ENCODE data around the gene SEC61B.
"Not testable (repeated sequence)": the region's sequence is repeated elsewhere in the genome, so short reads cannot be mapped to it uniquely, and the experiment has no call there.

The SEC61B gene

DNA sequence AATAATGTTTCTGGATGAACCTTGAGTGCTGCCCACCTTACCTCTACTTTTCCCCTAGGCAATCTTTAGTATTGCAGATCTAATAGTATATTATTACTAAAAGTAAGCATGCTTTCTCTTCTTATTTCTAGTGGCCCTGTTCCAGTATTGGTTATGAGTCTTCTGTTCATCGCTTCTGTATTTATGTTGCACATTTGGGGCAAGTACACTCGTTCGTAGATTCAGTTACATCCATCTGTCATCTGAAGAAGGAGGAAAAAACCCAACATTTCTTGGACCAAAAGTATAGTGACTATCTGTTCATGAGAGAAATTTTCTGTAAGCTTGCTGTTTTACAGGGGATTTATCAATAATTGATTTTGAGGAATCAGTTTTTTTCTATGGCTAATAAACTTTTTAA, 8.1 kb downstream of the SEC61B start:
- TF ChIP-seq CTCF (conservative IDR thresholded peaks at IDR 0.05): no peak
- TF ChIP-seq ZFX (IDR thresholded peaks at IDR 0.05): no peak
- no peak overlapping the region for H3K27ac ChIP-seq

DNA sequence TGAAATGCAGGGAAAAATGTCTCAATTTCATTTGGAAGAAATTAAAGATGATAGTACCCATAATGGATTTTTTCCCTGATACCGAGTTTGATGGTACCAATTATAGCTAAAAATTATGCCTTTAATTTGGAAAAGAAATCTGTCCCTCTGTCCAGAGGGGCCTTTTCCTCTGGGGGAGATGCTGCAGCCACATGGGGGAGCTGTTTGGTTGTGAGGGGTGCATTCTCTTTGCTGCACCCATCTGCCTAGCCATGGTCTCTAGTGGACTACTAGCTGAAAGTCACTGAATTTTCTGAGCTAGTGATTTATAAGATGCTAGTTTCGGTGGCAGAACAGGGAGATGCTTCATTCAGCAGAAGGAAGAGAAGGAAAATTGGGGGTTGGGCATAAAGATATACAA, 9.6 kb downstream of the SEC61B start:
- H3K27ac ChIP-seq: no peak overlapping the region
- TF ChIP-seq ZFX (IDR thresholded peaks at IDR 0.05) (no peak), CTCF (conservative IDR thresholded peaks at IDR 0.05) (peak; percentile 66)

GRCh38 chr9:99234618-99235017, 12.5 kb downstream of the SEC61B start:
- no peak for TF ChIP-seq CTCF (conservative IDR thresholded peaks at IDR 0.05)
- no peak for TF ChIP-seq ZFX (IDR thresholded peaks at IDR 0.05)
- no peak overlapping the region for H3K27ac ChIP-seq

GRCh38 chr9:99235069-99235468, 13.0 kb downstream of the SEC61B start:
- no peak for TF ChIP-seq CTCF (conservative IDR thresholded peaks at IDR 0.05)
- TF ChIP-seq ZFX (IDR thresholded peaks at IDR 0.05): no peak
- H3K27ac ChIP-seq: no peak overlapping the region

GRCh38 chr9:99235926-99236634, 14.0 kb downstream of the SEC61B start:
- no peak for TF ChIP-seq ZFX (IDR thresholded peaks at IDR 0.05)
- TF ChIP-seq CTCF (conservative IDR thresholded peaks at IDR 0.05): no peak
- no peak overlapping the region for H3K27ac ChIP-seq

- TF ChIP-seq CTCF (conservative IDR thresholded peaks at IDR 0.05) (no peak), ZFX (IDR thresholded peaks at IDR 0.05) (no peak)
- no peak overlapping the region for H3K27ac ChIP-seq
Measured at GRCh38 chr9:99237356-99237755, 15.3 kb downstream of the SEC61B start.

- H3K27ac ChIP-seq: not testable (repeated sequence)
Measured at GRCh38 chr9:99237849-99238248, 15.8 kb downstream of the SEC61B start.

DNA sequence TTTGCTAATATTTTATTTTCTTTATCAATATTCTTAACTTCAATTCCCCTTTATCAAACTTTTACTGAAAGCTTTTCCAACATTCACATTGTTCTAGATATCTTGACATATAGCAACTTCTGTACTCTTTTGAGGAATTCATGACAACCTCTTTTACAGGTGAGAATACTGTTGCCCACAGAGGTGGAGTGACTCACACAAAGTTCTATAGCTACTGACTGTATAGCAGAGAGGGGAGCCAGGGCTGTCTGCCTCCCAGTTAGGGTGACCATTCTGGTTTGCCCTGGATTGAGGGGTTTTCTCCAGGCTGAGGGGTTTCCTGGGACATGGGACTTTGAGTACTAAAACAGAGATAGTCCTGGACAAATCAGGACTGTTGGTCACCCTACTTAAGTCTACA, 16.2 kb downstream of the SEC61B start:
- no peak overlapping the region for H3K27ac ChIP-seq
- TF ChIP-seq CTCF (conservative IDR thresholded peaks at IDR 0.05) (no peak), ZFX (IDR thresholded peaks at IDR 0.05) (no peak)
